ENCODE results near the gene SRP9.
"Not testable (repeated sequence)": the region's sequence is repeated elsewhere in the genome, so short reads cannot be mapped to it uniquely, and the experiment has no call there.

The SRP9 gene

GRCh38 chr1:225767634-225768540 is 9.7 kb upstream of the SRP9 start:
- Mint-ChIP-seq H3K4me1 (no peaks in the 10 kb centered on the region), H3K4me3 (no peak overlapping the region), H3K9me3 (no peaks in the 10 kb centered on the region), H3K36me3 (no peaks in the 10 kb centered on the region), H3K27ac (no peak overlapping the region), H3K27me3 (no peaks in the 10 kb centered on the region)

DNA sequence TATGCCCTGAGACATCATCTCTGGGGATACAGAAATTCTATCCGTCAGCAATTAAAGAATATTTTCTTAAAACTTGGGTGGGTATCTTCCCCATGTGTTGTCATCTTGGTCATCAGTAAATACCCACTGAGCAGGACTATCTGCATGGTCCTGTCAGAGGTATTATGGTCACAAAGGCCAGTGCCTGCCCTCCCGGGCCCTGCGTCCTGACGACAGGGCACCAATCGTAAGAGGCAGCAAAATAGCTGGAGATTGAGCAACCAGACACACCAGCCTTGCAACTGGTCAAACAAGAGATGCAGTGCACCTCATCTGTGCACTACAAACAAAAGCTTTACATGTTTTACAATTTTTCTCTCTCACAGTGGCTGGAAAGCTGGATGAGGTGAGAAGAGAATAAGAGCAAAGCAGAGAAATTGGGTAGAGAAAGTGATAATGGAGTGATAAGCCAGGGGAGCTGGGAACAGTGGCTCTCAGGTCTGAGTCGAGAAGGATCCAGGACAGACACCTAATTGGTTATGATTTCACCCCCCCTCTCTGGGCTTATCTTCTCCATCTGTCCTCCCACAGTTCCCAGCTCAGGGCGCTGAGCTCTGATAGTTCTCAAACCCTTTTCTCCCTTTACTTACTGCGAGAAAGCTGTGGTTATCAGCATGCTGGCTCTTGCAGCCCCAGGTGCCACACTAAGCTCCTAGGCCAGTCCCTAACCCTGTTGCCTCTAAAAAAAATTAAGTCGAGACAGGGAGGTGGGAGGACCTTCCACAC is 8.8 kb upstream of the SRP9 start:
- H3K9me3 Mint-ChIP-seq, result no peaks in the 10 kb centered on the region
- no peaks in the 10 kb centered on the region for H3K36me3 Mint-ChIP-seq
- H3K27ac Mint-ChIP-seq, result no peak overlapping the region
- no peaks in the 10 kb centered on the region for H3K27me3 Mint-ChIP-seq
- H3K4me1 Mint-ChIP-seq, result peaks cover 8% of the 10 kb centered on the region
- H3K4me3 Mint-ChIP-seq, result no peak overlapping the region

DNA sequence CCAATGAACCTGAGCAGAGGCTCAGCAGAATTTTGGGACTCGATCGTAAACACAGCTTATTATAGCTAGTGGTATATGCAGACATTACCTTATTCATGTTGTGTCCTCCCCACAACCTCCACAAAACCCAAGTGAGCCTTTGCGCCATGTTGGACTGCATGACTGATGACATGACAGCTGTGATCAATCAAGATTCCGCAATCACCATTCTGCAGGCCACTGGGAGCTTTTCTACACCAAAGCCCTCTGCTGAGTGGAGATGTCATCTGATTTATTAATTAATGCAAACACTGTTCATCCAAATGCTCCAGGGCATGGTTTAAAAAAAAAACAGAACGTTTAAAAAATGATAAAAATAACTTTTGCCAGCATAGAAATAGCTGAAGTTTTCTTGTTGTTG is 7.9 kb upstream of the SRP9 start:
- Mint-ChIP-seq H3K4me3 (no peak overlapping the region), H3K36me3 (no peaks in the 10 kb centered on the region), H3K9me3 (no peaks in the 10 kb centered on the region), H3K27me3 (no peaks in the 10 kb centered on the region), H3K27ac (no peak overlapping the region), H3K4me1 (peaks cover 15% of the 10 kb centered on the region)

DNA sequence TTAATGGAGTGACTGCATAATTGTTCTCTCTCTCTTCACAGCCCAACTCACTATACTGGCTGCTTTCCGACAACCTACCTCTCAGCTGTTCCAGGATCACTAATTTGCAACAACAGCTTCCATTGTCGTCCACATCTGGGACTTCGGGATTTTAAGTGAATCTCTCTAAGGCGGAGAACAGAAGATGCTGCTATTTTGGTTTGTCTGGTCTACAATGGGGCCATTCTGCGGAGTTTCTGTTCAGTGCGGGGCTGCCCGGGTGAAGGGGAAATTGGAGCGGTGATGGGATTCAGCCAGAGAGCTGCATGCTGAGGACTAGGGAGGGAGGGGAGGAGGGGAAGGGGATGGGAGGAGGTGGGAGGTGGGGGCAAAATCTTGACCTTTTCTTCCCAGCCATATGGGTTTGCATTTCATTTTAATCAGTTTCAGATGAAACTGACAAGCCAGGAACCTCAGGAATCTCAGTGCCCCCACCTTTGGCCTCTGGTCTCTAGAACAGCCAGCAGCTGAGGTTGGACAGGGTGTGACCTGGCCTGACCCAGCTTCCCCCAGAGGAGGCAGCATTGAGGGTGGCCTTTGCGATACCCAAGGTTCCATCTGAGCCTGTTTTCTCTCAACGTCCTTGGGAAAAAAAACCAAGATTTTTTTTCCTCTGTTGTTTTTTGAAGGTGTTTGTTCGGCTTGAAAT is 6.9 kb upstream of the SRP9 start:
- H3K9me3 Mint-ChIP-seq, result no peaks in the 10 kb centered on the region
- no peaks in the 10 kb centered on the region for H3K27me3 Mint-ChIP-seq
- no peak overlapping the region for H3K27ac Mint-ChIP-seq
- peaks cover 19% of the 10 kb centered on the region for H3K4me1 Mint-ChIP-seq
- H3K36me3 Mint-ChIP-seq, result no peaks in the 10 kb centered on the region
- no peak overlapping the region for H3K4me3 Mint-ChIP-seq

DNA sequence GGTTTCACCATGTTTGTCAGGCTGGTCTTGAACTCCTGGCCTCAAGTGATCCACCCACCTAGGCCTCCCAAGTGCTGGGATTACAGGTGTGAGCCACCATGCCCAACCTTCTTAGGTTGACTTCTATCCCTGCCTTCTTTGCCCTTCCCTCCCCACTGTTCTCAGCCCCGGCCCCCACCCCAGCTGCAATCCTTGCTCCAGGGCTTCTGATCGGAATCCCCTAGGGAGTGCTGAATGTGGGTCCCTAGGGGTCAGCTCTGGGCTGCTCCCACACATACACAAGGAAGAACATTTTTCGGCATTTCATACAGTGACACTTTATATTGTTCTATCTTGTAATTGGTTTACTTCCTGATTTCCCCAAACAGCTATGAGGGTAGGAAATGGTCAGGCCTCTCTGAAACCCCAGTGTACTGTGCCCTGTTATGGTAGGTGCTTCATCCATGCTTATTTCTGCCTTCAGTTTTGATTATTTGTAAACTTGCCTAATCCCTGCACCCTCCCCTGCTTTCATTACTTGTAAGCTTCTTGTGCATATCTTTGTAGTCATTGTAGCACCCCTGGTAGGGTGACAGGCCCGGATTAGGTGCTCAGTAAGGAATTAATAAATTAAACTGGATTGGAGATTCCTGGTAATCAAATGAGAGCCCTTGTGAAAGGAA is 5.8 kb upstream of the SRP9 start:
- H3K36me3 Mint-ChIP-seq, result no peaks in the 10 kb centered on the region
- H3K4me3 Mint-ChIP-seq, result no peak overlapping the region
- peaks cover 19% of the 10 kb centered on the region for H3K4me1 Mint-ChIP-seq
- no peak overlapping the region for H3K27ac Mint-ChIP-seq
- H3K9me3 Mint-ChIP-seq, result no peaks in the 10 kb centered on the region
- H3K27me3 Mint-ChIP-seq, result no peaks in the 10 kb centered on the region

DNA sequence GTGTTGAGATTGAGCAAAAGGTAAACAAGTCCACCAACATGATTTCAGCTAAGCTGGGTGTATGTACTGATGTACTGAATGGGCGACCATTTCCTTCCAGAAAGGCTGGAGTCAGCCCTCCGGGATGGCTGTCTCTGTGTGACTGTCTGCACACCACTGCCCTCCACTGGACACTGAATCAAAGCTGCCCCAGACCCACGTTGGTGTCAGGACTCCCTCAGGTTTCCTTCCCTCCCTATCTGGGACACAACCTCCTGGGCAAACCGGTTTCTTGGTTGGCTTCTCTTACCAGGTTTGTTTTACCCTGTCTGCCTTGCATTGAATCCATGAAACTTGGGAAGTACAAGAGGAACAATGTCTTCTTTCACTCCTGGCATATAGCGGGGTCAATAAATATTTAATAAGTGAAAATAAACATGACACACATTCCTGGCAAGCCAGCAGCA is 5.3 kb upstream of the SRP9 start:
- H3K4me3 Mint-ChIP-seq, result no peak overlapping the region
- no peaks in the 10 kb centered on the region for H3K36me3 Mint-ChIP-seq
- no peaks in the 10 kb centered on the region for H3K9me3 Mint-ChIP-seq
- H3K27ac Mint-ChIP-seq, result no peak overlapping the region
- H3K4me1 Mint-ChIP-seq, result peaks cover 19% of the 10 kb centered on the region
- H3K27me3 Mint-ChIP-seq, result no peaks in the 10 kb centered on the region

- H3K27ac Mint-ChIP-seq, result no peak overlapping the region
- H3K9me3 Mint-ChIP-seq, result no peaks in the 10 kb centered on the region
Measured at GRCh38 chr1:225772848-225773247, 4.8 kb upstream of the SRP9 start.

GRCh38 chr1:225774281-225775147 is 3.1 kb upstream of the SRP9 start:
- H3K4me3 Mint-ChIP-seq, result no peak overlapping the region
- no peaks in the 10 kb centered on the region for H3K9me3 Mint-ChIP-seq
- H3K4me1 Mint-ChIP-seq, result peaks cover 23% of the 10 kb centered on the region
- H3K27ac Mint-ChIP-seq, result no peak overlapping the region
- H3K36me3 Mint-ChIP-seq, result no peaks in the 10 kb centered on the region
- H3K27me3 Mint-ChIP-seq, result no peaks in the 10 kb centered on the region

More at GRCh38 chr1:225772848-225773247, 4.8 kb upstream of the SRP9 start:
- no peak overlapping the region for H3K4me3 Mint-ChIP-seq
- no peaks in the 10 kb centered on the region for H3K36me3 Mint-ChIP-seq
- H3K4me1 Mint-ChIP-seq, result peaks cover 19% of the 10 kb centered on the region
- H3K27me3 Mint-ChIP-seq, result no peaks in the 10 kb centered on the region

DNA sequence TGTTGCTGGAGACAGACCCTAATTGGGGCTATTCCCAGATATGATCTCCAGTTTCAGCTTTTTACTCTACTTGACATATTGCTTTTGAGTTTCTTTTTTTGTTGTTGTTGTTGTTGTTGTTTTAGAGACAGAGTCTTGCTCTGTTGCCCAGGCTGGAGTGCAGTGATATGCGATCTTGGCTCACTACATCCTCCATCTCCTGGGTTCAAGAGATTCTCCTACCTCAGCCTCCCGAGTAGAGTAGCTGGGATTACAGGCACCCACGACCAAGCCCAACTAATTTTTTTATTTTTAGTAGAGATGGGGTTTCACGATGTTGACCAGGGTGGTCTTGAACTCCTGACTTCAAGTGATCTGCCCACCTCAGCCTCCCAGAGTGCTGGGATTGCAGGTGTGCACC is 1.3 kb upstream of the SRP9 start:
- Mint-ChIP-seq H3K27ac (no peak overlapping the region), H3K4me3 (no peak overlapping the region), H3K36me3 (peaks cover 8% of the 10 kb centered on the region), H3K4me1 (peaks cover 40% of the 10 kb centered on the region), H3K9me3 (no peaks in the 10 kb centered on the region), H3K27me3 (no peaks in the 10 kb centered on the region)

DNA sequence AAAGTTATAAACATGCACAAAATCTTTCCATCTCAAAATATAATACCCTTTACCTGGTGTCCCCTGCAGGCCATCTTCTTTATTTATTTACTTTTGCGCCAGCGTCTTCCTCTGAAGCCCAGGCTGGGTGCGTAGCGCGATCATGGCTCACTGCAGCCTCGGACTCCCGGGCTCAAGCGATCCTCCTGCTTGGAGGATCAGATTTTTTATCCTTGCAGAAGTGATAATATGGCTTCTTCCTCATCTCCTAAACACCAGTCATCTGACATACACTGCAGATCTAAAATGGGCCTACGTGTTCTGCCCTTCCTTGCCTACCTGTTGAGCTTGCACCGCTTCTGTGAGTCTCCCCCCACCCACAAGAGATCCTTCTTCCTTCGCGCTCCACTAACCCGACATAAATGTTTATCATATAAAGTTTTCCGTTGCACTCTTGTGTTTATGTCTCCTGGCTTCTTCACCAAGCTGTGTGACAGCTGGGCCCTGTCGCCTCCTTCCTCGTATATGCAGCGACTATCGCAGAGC is 506 bp upstream of the SRP9 start:
- H3K4me1 Mint-ChIP-seq, result peaks cover 48% of the 10 kb centered on the region
- H3K36me3 Mint-ChIP-seq, result peaks cover 8% of the 10 kb centered on the region
- no peak overlapping the region for H3K27ac Mint-ChIP-seq
- no peak overlapping the region for H3K4me3 Mint-ChIP-seq
- no peaks in the 10 kb centered on the region for H3K27me3 Mint-ChIP-seq
- no peaks in the 10 kb centered on the region for H3K9me3 Mint-ChIP-seq

DNA sequence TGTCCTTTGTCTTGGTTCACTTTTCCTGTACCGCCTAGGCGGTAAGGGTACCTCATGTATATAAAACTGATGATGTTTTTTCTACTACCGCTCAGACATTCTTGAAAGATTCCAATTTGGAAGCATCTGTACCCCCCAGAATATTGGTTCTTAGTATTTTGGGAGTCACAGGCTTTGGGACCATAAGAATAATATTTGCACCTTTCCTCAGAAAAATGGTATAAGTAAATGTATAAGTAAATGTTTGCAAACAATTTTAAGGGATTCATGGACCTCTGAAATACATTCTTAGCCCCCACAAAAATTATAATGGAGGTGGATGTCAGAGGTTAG is 677 bp downstream of the SRP9 start:
- H3K4me1 Mint-ChIP-seq, result peaks cover 57% of the 10 kb centered on the region
- no peaks in the 10 kb centered on the region for H3K9me3 Mint-ChIP-seq
- no peaks in the 10 kb centered on the region for H3K27me3 Mint-ChIP-seq
- H3K36me3 Mint-ChIP-seq, result peaks cover 11% of the 10 kb centered on the region
- H3K4me3 Mint-ChIP-seq, result no peak overlapping the region
- H3K27ac Mint-ChIP-seq, result no peak overlapping the region

DNA sequence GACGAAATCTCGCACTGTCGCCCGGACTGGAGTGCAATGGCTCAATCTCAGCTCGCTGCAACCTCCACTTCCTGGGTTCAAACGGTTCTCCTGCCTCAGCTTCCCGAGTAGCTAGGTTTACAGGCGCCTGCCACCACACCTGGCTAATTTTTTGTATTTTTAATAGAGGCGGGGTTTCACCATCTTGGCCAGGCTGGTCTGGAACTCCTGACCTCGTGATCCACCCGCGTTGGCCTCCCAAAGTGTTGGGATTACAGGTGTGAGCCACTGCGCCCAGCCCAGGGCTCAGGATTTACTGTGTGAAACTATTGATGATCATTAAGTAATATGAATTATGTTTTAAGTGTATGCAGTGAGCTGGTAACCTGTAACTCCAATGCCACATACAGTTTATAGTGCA is 1.5 kb downstream of the SRP9 start:
- H3K4me3 Mint-ChIP-seq, H3K27ac Mint-ChIP-seq, H3K9me3 Mint-ChIP-seq, H3K27me3 Mint-ChIP-seq: not testable (repeated sequence)
- Mint-ChIP-seq H3K4me1 (peaks cover 58% of the 10 kb centered on the region), H3K36me3 (peaks cover 14% of the 10 kb centered on the region)

DNA sequence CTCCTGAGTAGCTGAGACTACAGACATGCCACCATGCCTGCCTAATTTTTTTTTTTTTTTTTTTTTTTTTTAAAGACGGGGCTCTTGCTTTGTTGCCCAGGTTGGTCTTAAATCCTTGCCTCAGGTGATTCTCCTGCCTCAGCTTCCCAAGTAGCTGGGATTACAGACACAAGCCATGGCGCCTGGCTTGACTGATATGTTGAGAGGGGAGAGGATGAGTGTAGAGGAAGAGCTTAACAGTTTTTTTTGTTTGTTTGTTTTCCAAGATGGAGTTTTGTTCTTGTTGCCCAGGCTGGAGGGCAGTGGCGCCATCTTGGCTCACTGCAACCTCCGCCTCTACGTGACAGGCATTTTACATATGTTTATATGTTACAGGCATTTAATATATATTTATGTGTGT is 2.5 kb downstream of the SRP9 start:
- H3K27ac Mint-ChIP-seq, result peak overlapping the region; percentile 46
- no peaks in the 10 kb centered on the region for H3K27me3 Mint-ChIP-seq
- H3K4me3 Mint-ChIP-seq, result peak overlapping the region; percentile 75

GRCh38 chr1:225780630-225781029 is 3.0 kb downstream of the SRP9 start:
- Mint-ChIP-seq H3K4me3 (peak overlapping the region; percentile 69), H3K4me1 (peaks cover 48% of the 10 kb centered on the region), H3K36me3 (peaks cover 14% of the 10 kb centered on the region), H3K27ac (peak overlapping the region; percentile 56), H3K9me3 (no peaks in the 10 kb centered on the region), H3K27me3 (no peaks in the 10 kb centered on the region)

More for the DNA sequence above, 2.5 kb downstream of the SRP9 start:
- Mint-ChIP-seq H3K9me3 (no peaks in the 10 kb centered on the region), H3K36me3 (peaks cover 14% of the 10 kb centered on the region), H3K4me1 (peaks cover 48% of the 10 kb centered on the region)
